22Rv1 (cell line): ENCODE data around the gene PRDM8.

ENCODE experiments used
- CTCF ChIP-seq: fragments of 450-650 bp; IDR thresholded peaks from 2 replicates; pipeline ENCODE4 v1.5.1; 2017; ENCODE audit warnings: mild to moderate bottlenecking
- ZFX ChIP-seq: fragments of 450-650 bp; IDR thresholded peaks from 2 replicates; pipeline ENCODE4 v1.6.1; 2017; ENCODE audit warnings: antibody characterized with exemption, borderline replicate concordance

DNA sequence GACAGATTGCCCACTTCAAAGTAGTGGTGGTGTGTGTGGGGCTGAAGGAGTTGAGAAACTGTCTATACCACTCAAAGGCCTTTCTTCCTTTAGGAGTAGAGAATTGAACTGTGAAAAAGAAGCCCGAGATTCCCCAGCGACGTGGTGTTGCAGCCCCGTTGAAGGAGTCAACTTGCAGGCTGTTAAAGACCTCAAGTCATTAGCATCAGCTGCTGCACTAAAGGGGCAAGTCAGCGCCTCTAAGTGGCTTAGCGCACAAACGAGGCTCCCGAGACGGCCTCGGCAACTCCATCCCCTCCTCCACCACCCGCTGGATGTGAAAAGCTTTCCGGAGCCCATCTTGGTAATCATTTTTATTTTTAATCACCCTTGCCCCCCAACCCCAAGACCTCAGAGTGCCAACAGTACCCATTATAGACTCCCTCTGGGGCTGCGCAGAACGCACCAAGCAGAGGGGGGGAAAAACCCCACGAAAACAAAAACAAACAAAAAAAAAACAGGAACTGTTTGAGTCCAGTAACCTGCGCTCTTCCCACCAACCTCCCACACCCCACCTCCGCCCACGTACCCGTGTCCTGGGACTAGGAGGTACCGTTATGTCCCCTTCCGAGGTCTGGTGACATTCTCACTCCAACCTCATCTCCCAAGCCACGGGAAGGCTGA is 913 bp upstream of the PRDM8 start:
- TF ChIP-seq CTCF (no peak), ZFX (no peak)
